NCI-H2029 treated with DMSO at 0.1 percent for 48 hours (cell line): Measurements from ENCODE around the gene BAZ2B.
A peak's percentile ranks its signal among the peaks of the same experiment; 100 is the strongest.

ENCODE experiments used
- DNase-seq: peaks from one replicate; lab custom pipeline; 2025; lab: John Stamatoyannopoulos, UW

The BAZ2B gene

DNA sequence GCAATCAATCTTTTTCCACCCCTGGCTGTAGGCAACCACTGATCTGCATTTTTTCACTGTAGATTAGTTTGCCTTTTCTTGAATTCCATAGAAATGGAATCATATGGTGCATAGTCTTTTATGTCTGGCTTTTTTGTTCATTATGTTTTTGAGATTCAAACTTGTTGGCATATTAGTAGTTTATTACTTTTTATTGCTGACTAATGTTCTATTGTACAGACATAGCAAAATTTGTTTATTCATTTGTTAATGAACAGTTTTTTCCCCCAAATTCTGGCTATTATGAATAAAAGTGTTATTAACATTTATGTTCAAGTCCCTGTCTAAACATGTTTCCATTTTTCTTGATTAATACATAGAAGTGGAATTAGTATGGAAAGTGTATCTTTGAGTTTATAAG lies 308.4 kb downstream of the BAZ2B start:
- no peak for DNase-seq

DNA sequence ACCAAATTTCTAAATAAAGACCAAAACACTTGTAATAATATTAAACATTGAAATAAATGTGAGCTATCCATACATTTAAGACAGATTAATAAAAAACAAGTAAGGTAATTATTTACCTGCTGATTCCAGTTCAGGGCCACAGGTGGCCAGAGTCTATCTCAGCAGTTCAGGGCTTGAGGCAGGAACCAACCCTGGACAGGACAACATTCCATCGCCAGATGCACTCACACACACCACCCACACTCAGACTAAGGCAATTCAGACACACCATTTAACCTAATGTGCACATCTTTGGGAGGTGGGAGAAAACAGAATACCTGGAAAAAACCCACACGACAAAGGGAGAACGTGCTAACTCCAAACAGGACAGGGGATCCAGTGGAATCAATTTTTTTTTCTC lies 315.8 kb downstream of the BAZ2B start:
- no peak for DNase-seq

DNA sequence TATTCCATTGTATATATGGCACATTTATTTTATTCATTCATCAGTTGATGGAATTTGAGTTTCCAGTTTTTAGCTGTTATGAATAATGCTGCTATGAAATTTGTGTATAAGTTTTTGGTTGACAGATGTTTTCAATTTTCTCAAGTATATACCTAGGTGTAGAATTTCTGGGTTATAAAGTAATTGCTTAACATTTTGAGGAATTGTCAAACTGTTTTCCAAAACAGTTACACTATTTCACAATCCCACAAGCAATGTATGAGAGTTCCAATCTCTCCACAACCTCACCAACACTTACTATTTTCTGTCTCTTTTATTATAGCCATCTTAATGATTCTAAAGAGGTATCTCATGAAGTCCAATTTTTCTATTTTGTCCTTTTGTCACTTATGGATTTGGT lies 317.4 kb downstream of the BAZ2B start:
- no peak for DNase-seq

DNA sequence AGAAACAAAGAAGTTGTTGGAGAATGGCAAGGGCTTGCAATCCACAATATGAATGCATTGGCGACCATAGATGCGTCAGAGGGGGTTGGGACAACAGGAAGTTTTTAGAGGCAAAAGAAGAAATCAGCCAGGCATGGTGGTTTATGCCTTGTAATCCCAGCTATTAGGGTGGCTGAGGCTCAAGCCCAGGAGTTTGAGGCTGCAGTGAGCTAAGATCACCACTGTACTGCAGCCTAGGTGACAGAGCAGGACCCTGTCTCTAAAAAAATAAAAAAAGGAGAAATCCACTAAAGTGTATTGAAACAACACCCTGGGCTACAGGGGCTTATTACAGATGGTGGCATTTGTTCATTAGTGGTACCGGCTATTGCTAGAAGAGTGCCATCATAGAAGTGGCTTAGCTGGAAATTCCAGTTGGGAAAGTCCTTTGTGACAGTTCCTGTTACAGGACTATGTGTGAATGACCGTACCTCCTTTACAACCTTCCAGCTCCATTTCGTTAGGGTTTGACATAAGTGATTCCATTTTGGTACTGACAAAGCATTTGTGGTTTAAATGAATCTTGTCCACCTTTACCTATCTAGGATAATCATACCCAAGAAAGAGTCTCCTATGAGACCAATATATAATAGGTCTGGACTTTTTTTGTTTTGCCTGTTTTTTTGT lies 319.2 kb downstream of the BAZ2B start:
- no peak for DNase-seq

DNA sequence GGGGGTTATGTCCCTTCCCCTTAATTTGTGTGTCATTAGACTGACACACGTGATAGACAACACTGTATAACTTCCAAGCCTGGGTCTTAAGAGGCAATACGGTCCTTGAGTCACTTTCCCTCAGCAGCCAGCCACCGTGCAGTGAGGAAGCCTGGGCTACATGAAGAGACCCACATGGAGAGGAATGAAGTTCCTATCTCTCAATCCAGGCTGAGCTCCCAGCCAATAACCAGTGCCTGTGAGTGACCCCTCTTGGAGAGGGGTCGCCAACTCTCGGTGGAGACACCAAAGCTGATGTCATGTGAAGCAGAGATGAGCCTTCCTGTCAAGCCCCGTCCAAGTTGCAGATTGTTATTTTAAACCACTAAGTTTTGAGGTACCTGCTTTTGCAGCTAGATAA lies 324.2 kb downstream of the BAZ2B start:
- no peak for DNase-seq

DNA sequence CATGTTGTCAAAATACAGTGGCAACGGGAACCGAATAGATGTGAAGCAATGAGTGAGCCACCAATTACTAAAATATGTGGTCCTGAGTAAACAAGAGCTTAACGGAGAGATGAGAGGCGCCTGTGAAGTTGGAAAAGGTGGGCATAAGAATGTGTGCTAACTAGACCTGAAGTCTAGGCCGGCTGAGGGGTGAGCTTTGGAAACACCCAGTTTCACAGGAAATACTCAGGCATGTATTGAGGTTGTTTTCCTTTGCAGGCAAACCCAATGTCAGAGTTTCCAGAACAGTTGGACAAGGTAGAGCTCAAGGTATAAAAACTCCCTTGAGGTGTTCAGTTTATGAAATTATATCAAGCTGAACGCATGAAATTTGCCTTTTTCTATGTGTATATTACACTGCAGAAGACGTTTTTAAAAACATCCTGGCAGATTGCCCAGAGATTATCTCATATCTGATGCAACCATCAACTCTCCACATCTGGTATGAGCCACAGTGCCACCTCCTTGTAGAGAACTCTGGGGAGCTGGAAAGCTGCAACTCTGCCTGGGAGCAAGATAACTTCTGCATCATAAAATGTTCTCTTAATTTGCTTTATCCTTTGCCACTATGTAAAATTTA lies 325.9 kb downstream of the BAZ2B start:
- DNase-seq: peak; percentile 46

DNA sequence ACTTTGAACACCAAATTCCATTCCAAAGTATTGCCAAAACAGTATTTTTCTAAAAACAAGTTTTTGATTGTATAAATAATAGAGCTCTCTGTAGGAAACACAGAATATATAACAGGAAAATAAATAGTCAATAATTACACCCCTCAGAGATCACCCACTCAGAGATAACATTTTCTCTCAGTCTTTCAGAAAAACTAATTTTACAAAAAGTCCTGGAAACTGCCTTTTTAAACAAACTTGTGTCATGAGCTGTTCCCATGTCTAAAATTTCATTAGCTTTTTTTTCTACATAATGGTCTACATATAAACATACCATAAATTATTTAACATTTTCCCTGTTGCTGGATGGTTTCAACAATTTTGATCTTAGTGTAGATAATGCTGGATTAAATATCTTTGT lies 328.6 kb downstream of the BAZ2B start:
- no peak for DNase-seq

DNA sequence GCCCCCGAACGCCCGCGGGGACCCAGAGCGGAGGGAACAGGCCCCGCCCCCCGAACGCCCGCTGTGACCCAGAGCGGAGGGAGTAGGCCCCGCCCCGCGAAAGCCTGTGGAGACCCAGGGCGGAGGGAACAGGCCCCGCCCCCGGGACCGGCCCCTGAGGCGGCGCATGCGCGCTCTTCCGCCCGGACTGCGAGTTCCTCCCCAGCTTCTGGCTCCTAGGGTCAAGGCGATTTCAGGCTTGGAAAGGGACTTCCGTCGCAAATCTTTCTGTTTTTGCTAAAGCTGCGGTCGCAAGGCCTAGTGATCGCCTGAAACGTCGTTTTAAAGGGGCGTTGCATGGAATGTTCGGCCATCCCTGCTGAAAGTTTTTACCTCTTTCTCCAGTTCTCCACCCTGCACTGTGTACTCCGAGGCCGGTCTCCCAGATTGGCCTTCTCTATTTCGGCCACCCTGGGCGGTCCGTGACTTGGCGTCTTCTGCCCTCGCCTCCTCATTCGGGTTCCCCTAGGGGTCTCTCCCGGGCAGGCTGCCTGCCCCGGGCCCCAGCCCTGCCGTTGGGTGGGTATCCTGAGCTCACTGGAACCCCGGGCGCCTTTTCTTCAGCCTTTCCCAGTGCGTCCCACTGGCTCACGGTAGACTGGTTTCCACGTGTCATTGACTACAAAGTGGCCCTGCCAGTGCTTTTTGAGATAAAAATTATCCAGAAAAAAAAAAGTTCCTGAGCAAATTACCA lies 329.5 kb downstream of the BAZ2B start:
- DNase-seq: peak; percentile 87

DNA sequence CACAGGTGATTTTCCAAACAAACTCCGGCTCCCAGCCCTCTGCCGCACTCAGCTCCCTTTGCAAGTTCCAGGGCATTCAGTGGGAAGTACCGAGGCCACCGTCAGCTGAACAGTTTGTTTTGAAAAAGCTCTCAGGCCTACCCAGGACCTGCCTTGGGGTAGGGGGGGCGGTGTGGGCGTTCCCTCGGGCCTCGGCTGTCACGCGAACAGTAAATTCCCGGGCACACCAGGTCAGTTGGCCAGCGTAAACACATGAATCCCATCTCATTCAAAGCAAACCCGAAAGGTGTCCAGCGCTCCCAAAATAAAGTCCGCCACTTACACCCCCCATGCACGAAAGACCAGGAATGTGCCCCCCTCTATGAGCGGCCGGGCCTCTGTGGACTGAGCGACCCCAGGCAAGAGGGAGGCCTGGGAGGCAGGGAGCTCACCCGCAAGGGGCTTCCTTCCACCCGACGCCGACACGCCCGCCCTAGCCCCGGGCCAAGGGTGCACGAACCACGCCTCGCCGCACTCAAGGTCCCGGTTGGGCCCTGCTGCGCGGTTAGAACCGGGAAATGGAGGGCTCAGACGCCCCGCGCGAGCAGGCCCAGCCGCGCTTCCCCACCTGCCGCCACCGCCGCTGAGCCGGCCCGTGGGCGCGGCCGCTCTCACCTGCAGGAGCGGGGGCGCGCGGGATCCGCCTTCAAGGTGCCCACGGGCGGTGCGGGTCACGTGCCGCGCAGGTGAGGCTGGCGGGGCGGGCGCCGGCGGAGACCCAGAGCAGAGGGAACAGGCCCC lies 330.2 kb downstream of the BAZ2B start, which contains the start of gene WDSUB1:
TSS of gene WDSUB1 (minus strand) at position 775 of the 780 bp plus-strand sequence. CDS start 3,634 bp downstream, outside the sequence.
- DNase-seq: no peak

DNA sequence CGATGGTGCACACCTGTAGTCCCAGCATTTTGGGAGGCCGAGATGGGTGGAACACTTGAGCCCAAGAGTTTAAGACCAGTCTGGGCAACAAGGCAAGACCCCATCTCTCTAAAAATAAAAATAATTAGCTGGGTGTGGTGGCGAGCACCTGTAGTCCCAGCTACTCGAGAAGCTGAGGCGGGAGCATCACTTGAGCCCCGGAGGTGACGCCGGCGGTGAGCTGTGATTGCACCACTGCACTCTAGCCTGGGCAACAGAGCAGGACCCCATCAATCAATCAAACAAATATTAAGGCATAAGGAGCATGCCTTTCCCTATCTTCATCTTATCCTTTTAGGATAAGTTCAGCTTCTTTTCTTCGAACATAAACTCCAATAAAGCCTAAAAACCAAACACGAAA lies 330.9 kb downstream of the BAZ2B start:
- DNase-seq: no peak

DNA sequence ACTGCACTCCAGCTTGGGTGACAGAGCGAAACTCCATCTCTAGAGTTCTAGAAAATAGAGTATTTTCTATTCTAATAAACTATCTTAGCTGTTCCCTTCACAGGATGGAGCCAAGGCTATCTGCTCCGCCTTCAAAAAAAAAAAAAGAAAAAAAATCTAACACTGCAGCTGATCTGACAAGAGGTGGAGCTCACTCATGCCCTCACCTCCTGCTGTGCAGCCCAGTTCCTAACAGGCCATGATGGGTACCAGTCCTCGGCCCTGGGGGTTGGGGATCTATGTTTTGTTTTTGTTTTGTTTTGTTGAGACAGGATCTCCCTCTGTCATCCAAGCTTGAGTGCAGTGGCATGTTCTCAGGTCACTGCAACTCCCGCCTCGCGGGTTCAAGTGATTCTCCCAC lies 332.8 kb downstream of the BAZ2B start:
- DNase-seq: no peak

DNA sequence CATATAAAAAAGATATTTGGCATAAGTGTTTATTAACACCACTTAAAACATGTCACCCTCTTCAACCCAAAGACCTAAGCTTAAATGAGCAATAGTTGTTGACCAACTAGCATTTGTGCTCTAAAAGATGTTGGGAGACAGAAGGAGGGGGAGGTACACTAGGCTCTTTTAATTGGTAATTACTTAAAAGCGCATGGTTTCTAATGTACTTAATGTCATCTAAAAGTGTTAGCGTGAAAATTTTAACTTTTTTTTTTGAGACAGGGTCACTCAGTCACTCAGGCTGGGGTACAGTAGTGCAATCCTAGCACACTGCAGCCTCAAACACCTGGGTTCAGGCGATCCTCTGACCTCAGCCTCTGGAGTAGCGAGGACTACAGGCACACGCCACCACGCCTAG lies 335.3 kb downstream of the BAZ2B start:
- DNase-seq: no peak

DNA sequence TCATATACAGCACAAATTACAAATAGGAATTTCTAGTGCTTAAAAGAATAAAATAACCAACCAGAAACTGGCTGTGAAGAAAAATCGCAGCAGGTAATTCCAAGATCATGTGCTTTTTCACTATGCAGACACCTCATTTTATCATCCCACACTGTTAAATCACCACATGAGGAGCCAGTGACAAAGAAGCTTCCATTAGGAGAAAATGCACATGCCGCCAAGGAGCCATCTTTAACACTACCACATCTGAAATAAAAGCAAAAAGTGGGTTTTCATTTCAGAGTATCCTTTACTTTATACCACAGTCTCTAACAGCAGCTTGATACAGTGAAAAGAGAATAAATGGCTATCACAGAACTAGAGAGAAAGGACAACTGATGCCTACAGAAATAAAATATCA lies 336.6 kb downstream of the BAZ2B start:
- no peak for DNase-seq

DNA sequence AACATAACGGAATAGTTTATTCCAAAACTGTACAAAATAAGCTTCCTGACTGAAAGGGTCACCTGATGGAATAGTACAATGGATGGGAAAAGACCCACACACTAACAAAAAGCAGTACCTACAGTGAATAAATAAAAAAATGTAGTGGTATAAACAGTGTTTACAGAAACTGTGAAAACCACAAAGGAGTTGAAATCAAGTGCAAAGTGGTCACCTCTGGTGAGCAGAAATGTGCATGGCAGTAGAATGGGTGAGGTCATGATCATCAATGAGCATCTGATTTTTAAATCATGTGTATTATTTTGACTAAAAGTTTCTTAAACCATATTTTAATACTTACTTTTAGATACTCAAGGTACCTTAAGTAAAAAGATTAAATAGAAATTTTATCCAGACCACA lies 341.2 kb downstream of the BAZ2B start:
- DNase-seq: no peak

DNA sequence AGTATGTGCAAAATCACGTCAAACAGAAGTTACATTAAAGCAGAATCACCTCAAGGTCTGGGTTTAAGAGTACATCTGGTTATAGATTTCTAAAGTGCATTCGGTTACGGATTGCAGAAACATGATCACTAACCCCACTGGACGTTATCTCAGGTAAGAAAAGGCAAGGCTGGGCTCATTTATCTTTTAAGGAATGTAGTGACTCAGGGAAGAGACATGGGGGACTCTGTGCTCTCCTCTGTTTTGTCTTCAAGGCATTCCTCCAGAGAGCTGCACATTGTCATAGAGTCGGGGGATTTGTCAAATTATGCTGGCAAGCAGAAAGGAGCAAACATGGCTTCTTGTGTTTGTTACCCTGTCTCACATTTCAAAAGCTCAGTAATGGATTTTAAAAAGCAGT lies 344.2 kb downstream of the BAZ2B start:
- DNase-seq: no peak

DNA sequence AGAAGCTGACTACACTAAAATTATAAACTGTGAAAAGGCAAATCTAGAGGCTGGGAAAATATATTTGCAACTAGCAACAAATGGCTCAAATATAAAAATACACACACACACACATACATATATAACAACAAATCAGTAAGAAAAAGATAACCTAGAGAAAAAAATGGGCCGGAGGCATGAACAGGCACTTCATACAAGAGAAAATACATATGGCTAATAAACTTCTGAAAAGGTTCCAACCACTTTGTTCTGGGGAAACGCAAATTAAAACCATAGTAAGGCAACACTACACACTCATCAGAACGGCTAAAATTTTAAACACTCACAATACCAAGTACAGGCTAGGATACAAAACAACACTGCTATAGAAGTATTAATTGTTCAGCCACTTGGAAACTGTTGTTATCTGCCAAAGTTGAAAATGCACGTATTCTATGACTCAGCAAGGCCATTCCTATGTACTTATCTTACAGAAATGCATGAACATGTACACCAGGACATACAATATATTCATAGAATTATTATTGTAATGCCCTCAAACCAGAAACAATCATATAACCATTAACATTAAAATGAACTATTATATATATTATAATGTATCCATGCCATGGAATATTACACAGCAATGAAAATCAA lies 345.5 kb downstream of the BAZ2B start:
- DNase-seq: no peak
